ENCODE measurements around the gene CLTA. TPM values are rescaled to one million over a fixed set of nuclear protein-coding genes. Genes with fewer than 3 reads are reported as not detected.
"Not testable (repeated sequence)": the region's sequence is repeated elsewhere in the genome, so short reads cannot be mapped to it uniquely, and the experiment has no call there.

The CLTA gene
- total RNA-seq, 1 experiment from 2014 or later: 269 TPM

GRCh38 chr9:36221667-36222066, 30.9 kb downstream of the CLTA start:
- TF ChIP-seq, protein P1, sequence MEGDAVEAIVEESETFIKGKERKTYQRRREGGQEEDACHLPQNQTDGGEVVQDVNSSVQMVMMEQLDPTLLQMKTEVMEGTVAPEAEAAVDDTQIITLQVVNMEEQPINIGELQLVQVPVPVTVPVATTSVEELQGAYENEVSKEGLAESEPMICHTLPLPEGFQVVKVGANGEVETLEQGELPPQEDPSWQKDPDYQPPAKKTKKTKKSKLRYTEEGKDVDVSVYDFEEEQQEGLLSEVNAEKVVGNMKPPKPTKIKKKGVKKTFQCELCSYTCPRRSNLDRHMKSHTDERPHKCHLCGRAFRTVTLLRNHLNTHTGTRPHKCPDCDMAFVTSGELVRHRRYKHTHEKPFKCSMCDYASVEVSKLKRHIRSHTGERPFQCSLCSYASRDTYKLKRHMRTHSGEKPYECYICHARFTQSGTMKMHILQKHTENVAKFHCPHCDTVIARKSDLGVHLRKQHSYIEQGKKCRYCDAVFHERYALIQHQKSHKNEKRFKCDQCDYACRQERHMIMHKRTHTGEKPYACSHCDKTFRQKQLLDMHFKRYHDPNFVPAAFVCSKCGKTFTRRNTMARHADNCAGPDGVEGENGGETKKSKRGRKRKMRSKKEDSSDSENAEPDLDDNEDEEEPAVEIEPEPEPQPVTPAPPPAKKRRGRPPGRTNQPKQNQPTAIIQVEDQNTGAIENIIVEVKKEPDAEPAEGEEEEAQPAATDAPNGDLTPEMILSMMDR (IDR thresholded peaks at IDR 0.05; ENCODE audit: insufficient read depth in 1 of 2, low read depth in 1 of 2, low read length in 1 of 2, severe bottlenecking in 1 of 2, unreplicated experiment in 1 of 2): no peak
- H3K4me3 ChIP-seq (ENCODE audit: low read depth, low read length): no peak overlapping the region
- Mint-ChIP-seq H3K4me3 (ENCODE audit: unreplicated experiment) (no peak overlapping the region), H3K4me1 (ENCODE audit: low read depth, unreplicated experiment) (no peaks in the 10 kb centered on the region), H3K36me3 (ENCODE audit: insufficient read depth, unreplicated experiment) (peaks cover 56% of the 10 kb centered on the region), H3K27me3 (ENCODE audit: insufficient read depth, unreplicated experiment) (no peaks in the 10 kb centered on the region), H3K27ac (ENCODE audit: unreplicated experiment) (no peak overlapping the region), H3K9me3 (ENCODE audit: unreplicated experiment) (no peaks in the 10 kb centered on the region)
- H3K27me3 ChIP-seq (replicated peaks; ENCODE audit: control insufficient read depth, insufficient read depth, low read length): no peaks in the 10 kb centered on the region
- POLR2A ChIA-PET: no interaction called here
- H3K4me1 ChIP-seq: no peaks in the 10 kb centered on the region
- intact Hi-C loops (cut with micrococcal nuclease; ENCODE audit: unreplicated experiment): no loop called here
- H3K36me3 ChIP-seq (ENCODE audit: control insufficient read depth, insufficient read depth, low read length): no peaks in the 10 kb centered on the region; the same call in none of the 2 replicates
- DNase-seq: no peak
- CTCF ChIA-PET: no interaction called here
- H3K9me3 ChIP-seq: peaks cover 6% of the 10 kb centered on the region
- no TSS peak for BruUV-seq (replicated peaks)

GRCh38 chr9:36222449-36222848, 31.7 kb downstream of the CLTA start:
- no peaks in the 10 kb centered on the region for H3K27me3 ChIP-seq (replicated peaks; ENCODE audit: control insufficient read depth, insufficient read depth, low read length)
- CTCF ChIA-PET: no interaction called here
- H3K4me1 ChIP-seq: no peaks in the 10 kb centered on the region
- intact Hi-C loops (cut with micrococcal nuclease; ENCODE audit: unreplicated experiment): no loop called here
- POLR2A ChIA-PET: no interaction called here
- H3K36me3 ChIP-seq (ENCODE audit: control insufficient read depth, insufficient read depth, low read length): no peaks in the 10 kb centered on the region; the same call in none of the 2 replicates
- no TSS peak for BruUV-seq (replicated peaks)
- no peak overlapping the region for H3K4me3 ChIP-seq (ENCODE audit: low read depth, low read length)
- Mint-ChIP-seq H3K27me3 (ENCODE audit: insufficient read depth, unreplicated experiment) (no peaks in the 10 kb centered on the region), H3K4me3 (ENCODE audit: unreplicated experiment) (no peak overlapping the region), H3K36me3 (ENCODE audit: insufficient read depth, unreplicated experiment) (peaks cover 56% of the 10 kb centered on the region), H3K27ac (ENCODE audit: unreplicated experiment) (no peak overlapping the region), H3K4me1 (ENCODE audit: low read depth, unreplicated experiment) (no peaks in the 10 kb centered on the region), H3K9me3 (ENCODE audit: unreplicated experiment) (no peaks in the 10 kb centered on the region)
- H3K9me3 ChIP-seq: peaks cover 6% of the 10 kb centered on the region
- DNase-seq: no peak
- TF ChIP-seq, protein P1 (IDR thresholded peaks at IDR 0.05; ENCODE audit: insufficient read depth in 1 of 2, low read depth in 1 of 2, low read length in 1 of 2, severe bottlenecking in 1 of 2, unreplicated experiment in 1 of 2): no peak

DNA sequence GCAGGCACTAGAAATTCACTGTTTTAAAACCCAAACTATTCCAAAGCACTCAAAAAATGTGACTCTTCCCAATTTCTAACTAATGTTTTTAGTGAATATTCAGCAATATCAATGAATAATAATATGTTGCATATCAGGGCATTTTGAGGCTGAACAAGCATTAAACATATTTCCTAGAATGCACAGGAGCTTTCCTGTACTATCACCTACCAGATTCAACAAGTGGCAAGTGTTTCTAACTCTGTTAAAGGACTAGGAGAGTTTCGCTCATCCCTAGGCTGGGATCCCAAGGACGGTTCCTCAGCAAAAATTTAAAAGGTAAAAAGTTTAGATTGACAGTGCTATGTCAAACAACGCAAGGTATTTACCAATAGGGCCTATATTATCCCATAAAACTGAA, 46.5 kb downstream of the CLTA start:
- Histone ChIP-seq H3K4me3 (ENCODE audit: low read depth, low read length) (no peak overlapping the region), H3K27me3 (replicated peaks; ENCODE audit: control insufficient read depth, insufficient read depth, low read length) (no peaks in the 10 kb centered on the region), H3K36me3 (ENCODE audit: control insufficient read depth, insufficient read depth, low read length) (no peaks in the 10 kb centered on the region; the same call in 1 of the 2 replicates), H3K4me1 (no peaks in the 10 kb centered on the region), H3K9me3 (no peaks in the 10 kb centered on the region)
- intact Hi-C loops (cut with micrococcal nuclease; ENCODE audit: unreplicated experiment): no loop called here
- ChIA-PET CTCF (no interaction called here), POLR2A (no interaction called here)
- no TSS peak for BruUV-seq (replicated peaks)
- TF ChIP-seq, protein P1 (IDR thresholded peaks at IDR 0.05; ENCODE audit: insufficient read depth in 1 of 2, low read depth in 1 of 2, low read length in 1 of 2, severe bottlenecking in 1 of 2, unreplicated experiment in 1 of 2): no peak
- Mint-ChIP-seq H3K27me3 (ENCODE audit: insufficient read depth, unreplicated experiment) (no peaks in the 10 kb centered on the region), H3K9me3 (ENCODE audit: unreplicated experiment) (no peaks in the 10 kb centered on the region), H3K36me3 (ENCODE audit: insufficient read depth, unreplicated experiment) (peaks cover 40% of the 10 kb centered on the region), H3K4me1 (ENCODE audit: low read depth, unreplicated experiment) (no peaks in the 10 kb centered on the region), H3K4me3 (ENCODE audit: unreplicated experiment) (no peak overlapping the region), H3K27ac (ENCODE audit: unreplicated experiment) (no peak overlapping the region)
- no peak for DNase-seq

GRCh38 chr9:36239205-36239604, 48.5 kb downstream of the CLTA start:
- DNase-seq; H3K9me3 Mint-ChIP-seq (ENCODE audit: unreplicated experiment); H3K4me3 ChIP-seq (ENCODE audit: low read depth, low read length); H3K27me3 ChIP-seq (replicated peaks; ENCODE audit: control insufficient read depth, insufficient read depth, low read length); intact Hi-C loops (cut with micrococcal nuclease; ENCODE audit: unreplicated experiment); H3K27ac Mint-ChIP-seq (ENCODE audit: unreplicated experiment); H3K4me1 Mint-ChIP-seq (ENCODE audit: low read depth, unreplicated experiment); H3K27me3 Mint-ChIP-seq (ENCODE audit: insufficient read depth, unreplicated experiment); POLR2A ChIA-PET; CTCF ChIA-PET; H3K9me3 ChIP-seq; BruUV-seq (replicated peaks); H3K4me1 ChIP-seq; H3K36me3 ChIP-seq (ENCODE audit: control insufficient read depth, insufficient read depth, low read length); H3K4me3 Mint-ChIP-seq (ENCODE audit: unreplicated experiment): not testable (repeated sequence)
- H3K36me3 Mint-ChIP-seq (ENCODE audit: insufficient read depth, unreplicated experiment): peaks cover 42% of the 10 kb centered on the region

GRCh38 chr9:36239675-36240074, 49.0 kb downstream of the CLTA start:
- H3K27me3 ChIP-seq (replicated peaks; ENCODE audit: control insufficient read depth, insufficient read depth, low read length); CTCF ChIA-PET; DNase-seq; H3K4me3 ChIP-seq (ENCODE audit: low read depth, low read length); H3K9me3 ChIP-seq; H3K4me1 ChIP-seq; H3K4me1 Mint-ChIP-seq (ENCODE audit: low read depth, unreplicated experiment); intact Hi-C loops (cut with micrococcal nuclease; ENCODE audit: unreplicated experiment); H3K36me3 ChIP-seq (ENCODE audit: control insufficient read depth, insufficient read depth, low read length); H3K4me3 Mint-ChIP-seq (ENCODE audit: unreplicated experiment); H3K9me3 Mint-ChIP-seq (ENCODE audit: unreplicated experiment); POLR2A ChIA-PET; BruUV-seq (replicated peaks); H3K27me3 Mint-ChIP-seq (ENCODE audit: insufficient read depth, unreplicated experiment); H3K27ac Mint-ChIP-seq (ENCODE audit: unreplicated experiment): not testable (repeated sequence)
- peaks cover 42% of the 10 kb centered on the region for H3K36me3 Mint-ChIP-seq (ENCODE audit: insufficient read depth, unreplicated experiment)

All from Caco-2 (cell line).